Small intestine (tissue), 7 donors: ENCODE results near the gene GPR15LG. TPM values are rescaled to one million over a fixed set of nuclear protein-coding genes. Genes with fewer than 3 reads are reported as not detected.
"Not testable (repeated sequence)": the region's sequence is repeated elsewhere in the genome, so short reads cannot be mapped to it uniquely, and the experiment has no call there.

ENCODE experiments used
- DNase-seq, 2 donors: peaks; one replicate each; pipeline versions ENCODE4 v3.0.0 to v3.0.0-alpha.2; 2013
- FAIRE-seq: peaks from 2 replicates; lab custom pipeline; 2012; peaks lifted over from hg19 to GRCh38; lab: Jason Lieb, UNC
- H3K27ac ChIP-seq, 3 donors: one replicate each; pipeline ENCODE4 v1.5.1; 2013; ENCODE audit warnings: low read length in 2 of 3, mild to moderate bottlenecking in 2 of 3, control low read depth in 1 of 3, inconsistent platforms in 1 of 3, low read depth in 1 of 3, moderate library complexity in 1 of 3
- H3K27me3 ChIP-seq, 3 donors: one replicate each; pipeline ENCODE4 v1.6.1; 2013; ENCODE audit warnings: low read length in 3 of 3, inconsistent platforms in 1 of 3; ENCODE audit not compliant: control insufficient read depth in 3 of 3, insufficient read depth in 3 of 3
- H3K36me3 ChIP-seq, 3 donors: one replicate each; pipeline ENCODE4 v1.6.1; 2013; ENCODE audit warnings: low read length in 3 of 3, inconsistent platforms in 1 of 3, low read depth in 1 of 3, mild to moderate bottlenecking in 1 of 3, moderate library complexity in 1 of 3; ENCODE audit not compliant: control insufficient read depth in 3 of 3, insufficient read depth in 2 of 3
- H3K4me1 ChIP-seq, 3 donors: one replicate each; pipeline ENCODE4 v1.6.1; 2013; ENCODE audit warnings: low read length in 2 of 3, inconsistent platforms in 1 of 3, low read depth in 1 of 3, mild to moderate bottlenecking in 1 of 3, moderate library complexity in 1 of 3; ENCODE audit not compliant: control insufficient read depth in 3 of 3, insufficient read depth in 2 of 3
- H3K4me3 ChIP-seq, 3 donors: one replicate each; pipeline ENCODE4 v1.5.1; 2013; ENCODE audit warnings: low read length in 3 of 3, control low read depth in 1 of 3, inconsistent platforms in 1 of 3, low read depth in 1 of 3, mild to moderate bottlenecking in 1 of 3, moderate library complexity in 1 of 3
- H3K9me3 ChIP-seq, 2 donors: one replicate each; pipeline ENCODE4 v1.6.1; 2013; ENCODE audit warnings: low read depth in 1 of 2, low read length in 1 of 2; ENCODE audit not compliant: control insufficient read depth in 2 of 2, insufficient read depth in 1 of 2
- WGBS, 3 donors: extraction: QIAGEN DNeasy Blood & Tissue Kit; methylation state at CpG; one replicate each; pipeline ENCODE4 v1.1.7; 2013; 5-methylcytosine and 5-hydroxymethylcytosine counted together
- polyA plus RNA-seq, 4 donors: library from polyadenylated mRNA; stranded (reverse) in 3 of 4; unstranded in 1 of 4; fragments of 200-250 nt in 3 of 4; fragments of 120-200 nt in 1 of 4; gene quantifications; one replicate each; pipeline versions ENCODE4 v1.2.1 to v1.2.3, GENCODE V29; 2013
- donor health status: healthy with polysubstance abuse.
- donor health status: control.
- donor health status: control.
- donor health status: Bipolar disorder and iron deficiency.
- donor health status: healthy.

The GPR15LG gene
- polyA plus RNA-seq, 4 donors = 48.6 TPM; not detected in 3

DNA sequence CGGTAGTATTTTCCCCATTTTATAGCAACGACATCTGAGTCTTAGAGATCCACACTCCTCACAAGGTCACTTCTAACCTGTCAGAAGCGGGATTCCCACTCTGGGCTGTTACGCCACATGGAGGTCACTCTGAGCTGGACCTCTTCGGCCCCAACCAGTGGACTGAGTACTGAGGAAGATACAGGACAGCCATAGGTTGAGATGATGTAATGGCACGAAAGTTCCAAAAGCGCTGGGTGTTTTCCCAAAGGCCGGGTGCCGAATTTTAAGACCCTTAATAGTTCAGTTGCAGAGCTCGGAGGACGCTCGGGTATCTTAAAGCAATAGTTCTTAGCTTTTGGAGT, 33.6 kb upstream of the GPR15LG start:
- Histone ChIP-seq H3K27ac (peak overlapping the region; percentile 89 to 100 (median 93)), H3K36me3 (peaks cover 3 to 12% (median 8%) of the 10 kb centered on the region in 3 donors), H3K4me3 (peak overlapping the region; percentile 74 to 85 (median 79)), H3K9me3 (no peaks in the 10 kb centered on the region), H3K27me3 (no peaks in the 10 kb centered on the region), H3K4me1 (peaks cover 4 to 35% (median 11%) of the 10 kb centered on the region in 3 donors)
- DNase-seq (no peak), FAIRE-seq (no peak)
- 1 to 7% (median 6%) methylated on average over 12 of the region's 12 CpGs for WGBS, 3 donors

DNA sequence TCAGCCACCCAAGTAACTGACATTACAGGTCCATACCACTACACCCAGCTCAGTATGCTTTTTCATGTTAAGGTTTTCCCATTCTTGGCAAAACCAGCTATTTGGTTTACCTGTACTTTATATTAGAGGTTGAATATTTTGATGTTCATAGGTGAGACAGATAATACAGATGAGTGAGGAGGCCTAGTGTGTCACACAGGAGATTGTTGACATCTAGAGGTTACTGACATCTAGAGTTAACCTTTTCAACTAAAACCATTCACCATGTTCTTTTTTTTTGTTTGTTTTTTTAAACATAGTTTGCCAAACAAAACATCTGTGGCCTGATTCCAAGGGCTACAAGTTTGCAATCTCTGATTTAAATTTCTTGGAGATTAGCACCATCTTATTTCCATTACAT, 26.3 kb upstream of the GPR15LG start:
- Histone ChIP-seq H3K27ac (no peak overlapping the region), H3K4me1 (no peaks in the 10 kb centered on the region), H3K4me3 (no peak overlapping the region), H3K9me3 (no peaks in the 10 kb centered on the region), H3K27me3 (no peaks in the 10 kb centered on the region), H3K36me3 (peaks cover 16 to 43% (median 19%) of the 10 kb centered on the region in 3 donors)
- DNase-seq (no peak), FAIRE-seq (no peak)

DNA sequence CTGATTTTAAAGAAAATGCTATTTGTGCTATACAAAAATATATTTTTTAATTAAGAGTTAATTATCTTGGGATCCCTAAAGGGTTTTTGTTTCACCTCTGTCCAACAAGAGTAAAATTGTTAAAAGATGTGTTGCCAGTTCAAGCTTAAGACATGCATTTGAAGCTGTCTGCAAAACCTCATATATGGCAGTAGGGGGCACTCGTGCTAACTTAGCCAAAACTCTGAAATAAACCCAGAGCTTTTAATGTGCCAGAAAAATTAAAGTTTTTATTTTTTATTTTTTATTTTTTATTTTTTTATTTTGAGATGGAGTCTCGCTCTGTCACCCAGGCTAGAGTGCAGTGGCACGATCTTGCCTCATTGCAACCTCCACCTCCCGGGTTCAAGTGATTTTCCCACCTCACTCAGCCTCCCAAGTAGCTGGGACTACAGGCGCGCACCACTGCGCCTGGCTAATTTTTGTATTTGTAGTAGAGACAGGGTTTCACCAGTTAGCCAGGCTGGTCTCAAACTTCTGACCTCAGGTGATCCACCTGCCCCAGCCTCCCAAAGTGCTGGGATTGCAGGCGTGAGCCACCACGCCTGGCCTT, 25.5 kb upstream of the GPR15LG start:
- not testable (repeated sequence) for H3K27ac ChIP-seq, H3K4me1 ChIP-seq, H3K27me3 ChIP-seq, H3K4me3 ChIP-seq, H3K9me3 ChIP-seq
- H3K36me3 ChIP-seq = peaks cover 15 to 42% (median 17%) of the 10 kb centered on the region in 3 donors
- WGBS, 3 donors = 80 to 84% (median 83%) methylated on average over 9 of the region's 9 CpGs
- DNase-seq = peak; percentile 17 to 36
- FAIRE-seq = peak; percentile 57

DNA sequence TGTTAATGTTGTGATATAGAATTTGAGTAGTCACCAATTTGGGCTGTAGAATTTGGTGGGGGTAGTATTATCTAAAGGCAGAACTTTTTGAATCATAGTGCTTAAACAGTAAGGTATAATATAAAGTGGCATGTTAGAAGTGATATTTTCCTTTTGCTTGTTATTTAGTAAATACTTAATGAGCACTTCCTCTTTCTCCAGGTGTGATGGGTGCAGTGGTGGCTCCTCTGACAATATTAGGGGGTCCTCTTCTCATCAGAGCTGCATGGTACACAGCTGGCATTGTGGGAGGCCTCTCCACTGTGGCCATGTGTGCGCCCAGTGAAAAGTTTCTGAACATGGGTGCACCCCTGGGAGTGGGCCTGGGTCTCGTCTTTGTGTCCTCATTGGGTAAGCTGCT, 23.7 kb upstream of the GPR15LG start:
- H3K4me1 ChIP-seq = no peaks in the 10 kb centered on the region
- no peak overlapping the region for H3K4me3 ChIP-seq
- 96 to 98% (median 98%) methylated on average over 2 of the region's 2 CpGs for WGBS, 3 donors
- DNase-seq (no peak), FAIRE-seq (no peak)
- H3K9me3 ChIP-seq = no peaks in the 10 kb centered on the region
- peaks cover 11 to 35% (median 17%) of the 10 kb centered on the region in 3 donors for H3K36me3 ChIP-seq
- H3K27me3 ChIP-seq = no peaks in the 10 kb centered on the region
- no peak overlapping the region for H3K27ac ChIP-seq

DNA sequence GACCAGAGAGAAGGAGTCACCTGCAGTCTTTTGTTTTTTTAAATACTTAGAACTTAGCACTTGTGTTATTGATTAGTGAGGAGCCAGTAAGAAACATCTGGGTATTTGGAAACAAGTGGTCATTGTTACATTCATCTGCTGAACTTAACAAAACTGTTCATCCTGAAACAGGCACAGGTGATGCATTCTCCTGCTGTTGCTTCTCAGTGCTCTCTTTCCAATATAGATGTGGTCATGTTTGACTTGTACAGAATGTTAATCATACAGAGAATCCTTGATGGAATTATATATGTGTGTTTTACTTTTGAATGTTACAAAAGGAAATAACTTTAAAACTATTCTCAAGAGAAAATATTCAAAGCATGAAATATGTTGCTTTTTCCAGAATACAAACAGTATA, 20.8 kb upstream of the GPR15LG start:
- H3K36me3 ChIP-seq = peaks cover 12 to 21% (median 13%) of the 10 kb centered on the region in 3 donors
- H3K9me3 ChIP-seq = no peaks in the 10 kb centered on the region
- no peak overlapping the region for H3K4me3 ChIP-seq
- DNase-seq (no peak), FAIRE-seq (no peak)
- no peaks in the 10 kb centered on the region for H3K4me1 ChIP-seq
- H3K27me3 ChIP-seq = no peaks in the 10 kb centered on the region
- H3K27ac ChIP-seq = no peak overlapping the region

DNA sequence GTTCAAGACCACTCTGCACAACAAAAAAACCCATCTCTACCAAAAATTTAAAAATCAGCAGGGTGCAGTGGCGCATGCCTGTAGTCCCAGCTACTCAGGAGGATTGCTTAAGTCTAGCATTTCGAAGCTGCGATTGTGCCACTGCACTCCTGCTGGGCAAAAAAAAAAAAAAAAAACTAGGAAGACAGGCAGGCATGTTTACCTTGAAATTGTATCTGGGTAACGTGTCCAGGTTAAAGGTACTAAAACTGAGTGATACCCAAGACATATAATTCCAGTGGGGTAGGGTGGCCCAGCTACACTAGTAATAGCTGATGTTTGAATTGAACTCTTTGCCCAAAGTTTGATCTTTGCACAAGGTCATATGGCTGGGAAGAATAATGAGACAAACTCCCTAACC, 18.1 kb upstream of the GPR15LG start:
- WGBS, 3 donors = 89 to 94% (median 92%) methylated on average over 4 of the region's 4 CpGs
- Histone ChIP-seq H3K4me3 (no peak overlapping the region), H3K4me1 (peaks cover 0 to 2% (median 0%) of the 10 kb centered on the region in 3 donors), H3K36me3 (peaks cover 4 to 12% (median 8%) of the 10 kb centered on the region in 3 donors), H3K27me3 (peaks cover 0 to 5% (median 0%) of the 10 kb centered on the region in 3 donors), H3K9me3 (no peaks in the 10 kb centered on the region), H3K27ac (no peak overlapping the region)
- DNase-seq = no peak
- FAIRE-seq = no peak

DNA sequence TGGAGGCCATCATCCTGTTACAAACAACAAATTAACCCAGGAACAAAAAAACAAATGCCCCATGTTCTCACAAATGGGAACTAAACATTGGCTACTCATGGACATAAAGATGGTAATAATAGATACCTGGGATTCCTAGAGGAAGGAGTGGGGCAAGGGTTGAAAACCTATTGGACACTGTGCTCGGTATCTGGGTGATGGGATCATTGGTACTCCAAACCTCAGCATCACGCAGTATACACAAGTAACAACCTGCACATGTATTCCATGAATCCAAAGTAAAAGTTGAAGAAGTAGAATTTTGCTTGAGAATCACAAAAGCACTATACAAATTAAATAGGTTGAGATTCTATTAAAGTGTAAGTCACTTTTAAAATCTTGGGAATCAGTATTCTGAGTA, 17.6 kb upstream of the GPR15LG start:
- FAIRE-seq (no peak), DNase-seq (no peak)
- WGBS, 3 donors = 84 to 93% (median 90%) methylated on average over 2 of the region's 2 CpGs
- Histone ChIP-seq H3K4me1 (peaks cover 0 to 2% (median 0%) of the 10 kb centered on the region in 3 donors), H3K9me3 (no peaks in the 10 kb centered on the region), H3K27ac (no peak overlapping the region), H3K27me3 (peaks cover 0 to 7% (median 0%) of the 10 kb centered on the region in 3 donors), H3K4me3 (no peak overlapping the region), H3K36me3 (peaks cover 4 to 8% (median 7%) of the 10 kb centered on the region in 3 donors)

DNA sequence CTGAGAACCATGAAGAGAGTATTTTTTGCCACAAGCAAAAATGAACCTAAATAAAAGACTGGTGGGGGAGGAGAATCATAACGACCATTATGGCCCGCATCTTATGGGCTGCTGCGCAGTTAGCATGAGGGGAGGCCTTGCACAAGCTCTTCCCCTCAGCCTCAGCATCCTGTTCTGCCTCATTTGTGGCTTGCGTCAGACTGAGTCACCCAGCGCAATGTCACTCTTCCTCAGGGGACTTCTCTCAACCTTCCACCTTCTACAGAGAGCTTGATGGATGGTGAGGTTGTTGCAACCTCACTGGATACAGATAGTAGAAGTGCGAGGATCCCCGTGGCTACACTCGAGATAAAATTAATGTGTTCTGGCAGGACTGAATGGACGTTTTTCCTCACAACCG, 16.8 kb upstream of the GPR15LG start:
- 59 to 66% (median 64%) methylated on average over 10 of the region's 10 CpGs for WGBS, 3 donors
- no peak overlapping the region for H3K27ac ChIP-seq

DNA sequence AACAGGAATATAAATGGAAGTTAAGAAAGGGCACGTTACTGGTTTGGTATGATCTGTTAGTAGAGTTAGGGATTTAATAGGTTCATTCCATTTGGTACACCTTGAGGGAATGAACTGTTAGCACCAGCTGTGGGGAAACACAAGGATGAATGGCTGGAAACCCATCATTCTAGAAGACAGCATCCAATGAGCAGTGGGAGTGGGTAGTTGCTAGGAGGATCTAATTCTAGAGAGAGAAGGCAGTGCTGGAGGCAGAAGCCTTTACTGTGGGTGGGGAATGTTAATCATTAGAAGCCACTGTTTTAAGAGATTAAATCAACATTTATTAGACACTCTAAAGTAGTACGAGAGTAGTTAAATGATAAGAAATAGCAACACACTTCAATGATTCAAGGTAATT, 15.5 kb upstream of the GPR15LG start:
- WGBS, 3 donors = 39 to 79% (median 62%) methylated on average over 2 of the region's 2 CpGs
- Histone ChIP-seq H3K9me3 (no peaks in the 10 kb centered on the region), H3K27ac (no peak overlapping the region), H3K27me3 (peaks cover 0 to 9% (median 0%) of the 10 kb centered on the region in 3 donors), H3K4me3 (no peak overlapping the region), H3K4me1 (peaks cover 0 to 2% (median 0%) of the 10 kb centered on the region in 3 donors), H3K36me3 (peaks cover 4 to 8% (median 5%) of the 10 kb centered on the region in 3 donors)
- DNase-seq = no peak
- no peak for FAIRE-seq

More for the DNA sequence above, 16.8 kb upstream of the GPR15LG start:
- Histone ChIP-seq H3K9me3 (no peaks in the 10 kb centered on the region), H3K27me3 (peaks cover 0 to 9% (median 0%) of the 10 kb centered on the region in 3 donors), H3K36me3 (peaks cover 4 to 8% (median 5%) of the 10 kb centered on the region in 3 donors), H3K4me3 (no peak overlapping the region), H3K4me1 (peaks cover 0 to 2% (median 0%) of the 10 kb centered on the region in 3 donors)
- FAIRE-seq = no peak
- DNase-seq = no peak
